ENCODE data around the gene SLC4A4.

DNA sequence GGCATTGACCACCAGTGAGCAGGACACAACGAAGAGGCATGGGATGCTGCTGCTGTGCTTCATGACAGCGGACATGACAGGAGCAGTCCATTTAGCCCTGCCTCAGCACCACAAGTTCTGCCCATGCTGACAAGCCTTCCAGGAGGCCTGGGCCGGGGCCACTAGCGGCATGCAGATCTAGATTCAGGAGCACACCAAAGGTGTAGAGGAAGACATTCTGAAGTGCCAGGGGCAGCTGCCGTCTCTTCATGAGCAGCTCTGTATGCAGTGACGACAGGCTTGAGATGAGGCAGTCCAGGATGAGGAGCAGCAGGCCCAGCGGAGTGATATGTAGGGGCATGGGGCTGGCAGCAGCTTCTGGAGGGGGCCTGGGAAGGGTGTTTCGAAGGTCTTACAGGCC, 38.5 kb upstream of the SLC4A4 start:
- no peak for TF ChIP-seq EP300 (IDR thresholded peaks at IDR 0.05)
- TF ChIP-seq, protein P1, sequence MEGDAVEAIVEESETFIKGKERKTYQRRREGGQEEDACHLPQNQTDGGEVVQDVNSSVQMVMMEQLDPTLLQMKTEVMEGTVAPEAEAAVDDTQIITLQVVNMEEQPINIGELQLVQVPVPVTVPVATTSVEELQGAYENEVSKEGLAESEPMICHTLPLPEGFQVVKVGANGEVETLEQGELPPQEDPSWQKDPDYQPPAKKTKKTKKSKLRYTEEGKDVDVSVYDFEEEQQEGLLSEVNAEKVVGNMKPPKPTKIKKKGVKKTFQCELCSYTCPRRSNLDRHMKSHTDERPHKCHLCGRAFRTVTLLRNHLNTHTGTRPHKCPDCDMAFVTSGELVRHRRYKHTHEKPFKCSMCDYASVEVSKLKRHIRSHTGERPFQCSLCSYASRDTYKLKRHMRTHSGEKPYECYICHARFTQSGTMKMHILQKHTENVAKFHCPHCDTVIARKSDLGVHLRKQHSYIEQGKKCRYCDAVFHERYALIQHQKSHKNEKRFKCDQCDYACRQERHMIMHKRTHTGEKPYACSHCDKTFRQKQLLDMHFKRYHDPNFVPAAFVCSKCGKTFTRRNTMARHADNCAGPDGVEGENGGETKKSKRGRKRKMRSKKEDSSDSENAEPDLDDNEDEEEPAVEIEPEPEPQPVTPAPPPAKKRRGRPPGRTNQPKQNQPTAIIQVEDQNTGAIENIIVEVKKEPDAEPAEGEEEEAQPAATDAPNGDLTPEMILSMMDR (IDR thresholded peaks at IDR 0.05) = no peak
